ENCODE results near the gene CYP4B1. TPM values are rescaled to one million over a fixed set of nuclear protein-coding genes. Genes with fewer than 3 reads are reported as not detected.

Gene CYP4B1
- total RNA-seq, 1 experiment from 2014 or later = not detected

- Histone ChIP-seq H3K9ac (ENCODE audit: extremely low read depth, insufficient read length, low read length) (no peak overlapping the region), H3K4ac (ENCODE audit: low read depth, low read length) (no peak overlapping the region), H2BK20ac (ENCODE audit: low read depth, low read length, poor library complexity, severe bottlenecking) (no peak overlapping the region), H2BK15ac (ENCODE audit: low read depth, low read length) (no peak overlapping the region), H2BK120ac (ENCODE audit: low read depth, low read length, poor library complexity, severe bottlenecking) (no peak overlapping the region), H3K56ac (ENCODE audit: insufficient read length, low read depth, low read length) (no peak overlapping the region), H2AFZ (ENCODE audit: low read length) (no peak overlapping the region), H4K5ac (ENCODE audit: insufficient read length, low read depth, low read length) (no peak overlapping the region), H3K14ac (ENCODE audit: insufficient read depth, low read length) (no peak overlapping the region; the same call in 1 of the 2 replicates), H3T11ph (ENCODE audit: low read length) (no peak overlapping the region), H3K27me3 (ENCODE audit: insufficient read depth, low read length) (no peaks in the 10 kb centered on the region), H2BK5ac (ENCODE audit: insufficient read length, low read length) (no peak overlapping the region), H3K23ac (ENCODE audit: insufficient read length, low read depth, low read length) (no peak overlapping the region), H4K20me1 (ENCODE audit: control insufficient read depth, insufficient read depth, insufficient read length) (no peaks in the 10 kb centered on the region), H3K27ac (ENCODE audit: insufficient read length, low read depth, low read length) (no peak overlapping the region), H3K79me2 (ENCODE audit: insufficient read depth, low read length) (no peaks in the 10 kb centered on the region), H4K8ac (replicated peaks; ENCODE audit: insufficient read length, low read depth, low read length) (no peak overlapping the region), H2BK12ac (ENCODE audit: insufficient read length, low read depth, low read length) (no peak overlapping the region), H2AK5ac (ENCODE audit: insufficient read length, low read length) (no peak overlapping the region), H3K4me1 (ENCODE audit: insufficient read depth, low read length) (no peaks in the 10 kb centered on the region), H3K18ac (ENCODE audit: insufficient read length, low read depth, low read length) (no peak overlapping the region), H3K23me2 (ENCODE audit: insufficient read length, low read depth, low read length, poor library complexity, severe bottlenecking) (no peaks in the 10 kb centered on the region), H4K91ac (ENCODE audit: insufficient read length, low read depth, low read length) (no peak overlapping the region), H3K79me1 (ENCODE audit: insufficient read depth, low read depth, low read length, poor library complexity, severe bottlenecking) (no peaks in the 10 kb centered on the region), H3K9me3 (ENCODE audit: control insufficient read depth, low read depth, low read length) (no peaks in the 10 kb centered on the region), H3K4me2 (ENCODE audit: insufficient read depth, insufficient read length, low read length) (no peak overlapping the region)
- TF ChIP-seq CTCF (conservative IDR thresholded peaks at IDR 0.05) = 0 out of 3 replicates have a peak, but pooled peaks have one; percentile 14
- H3K4me1 Mint-ChIP-seq = peaks cover 6 to 12% of the 10 kb centered on the region in 2 experiments
- no peak overlapping the region for H3K4me3 Mint-ChIP-seq
- no CpG with 5 or more reads among the region's 7 CpGs for WGBS (ENCODE audit: extremely low coverage, insufficient read length, low lambda C conversion rate)
- no peak overlapping the region for H3K27ac Mint-ChIP-seq
- DNase-seq = no peak
- peaks cover 13% of the 10 kb centered on the region for H3K27me3 Mint-ChIP-seq (ENCODE audit: low read depth)
- H3K36me3 Mint-ChIP-seq (ENCODE audit: insufficient read depth in 1 of 3, low read depth in 3 of 3) = 0 out of 7 replicates have a peak, but pooled peaks cover 0 to 3% (median 0%) of the 10 kb centered on the region in 3 experiments
- H3K9me3 Mint-ChIP-seq = peaks cover 2 to 4% of the 10 kb centered on the region in 2 experiments; a peak in 3 of 5 replicates
Measured at GRCh38 chr1:46807046-46807972, 8.5 kb downstream of the CYP4B1 start.
